ENCODE data around the gene KCNAB2. TPM values are rescaled to one million over a fixed set of nuclear protein-coding genes. Genes with fewer than 3 reads are reported as not detected.

The KCNAB2 gene
- total and polyA plus RNA-seq, 4 donors, result 1.8 to 5.9 (median 4.5) TPM

GRCh38 chr1:6101826-6102531, 56.3 kb downstream of the KCNAB2 start:
- H3K9ac ChIP-seq (ENCODE audit: low read depth in 1 of 2, low read length in 2 of 2), result no peak overlapping the region
- H3K27ac ChIP-seq (ENCODE audit: low read depth in 1 of 2, low read length in 2 of 2), result no peak overlapping the region
- H3K4me3 ChIP-seq (ENCODE audit: low read depth in 1 of 3, low read length in 3 of 3), result no peak overlapping the region
- DNase-seq (ENCODE audit: low spot score), result no peak
- no peaks in the 10 kb centered on the region for H3K36me3 ChIP-seq (ENCODE audit: control insufficient read depth in 4 of 4, insufficient read depth in 3 of 4, low read depth in 1 of 4, low read length in 3 of 4)
- H3K27me3 ChIP-seq (ENCODE audit: control insufficient read depth in 4 of 4, insufficient read depth in 4 of 4, low read length in 3 of 4), result no peaks in the 10 kb centered on the region
- no peak for TF ChIP-seq YY1 (IDR thresholded peaks at IDR 0.05)
- WGBS, result 53% methylated on average over 25 of the region's 25 CpGs
- H3K4me1 ChIP-seq (ENCODE audit: control insufficient read depth in 4 of 4, insufficient read depth in 4 of 4, low read length in 3 of 4), result no peaks in the 10 kb centered on the region
- no peaks in the 10 kb centered on the region for H3K9me3 ChIP-seq (ENCODE audit: control insufficient read depth in 4 of 4, low read length in 3 of 4)

- DNase-seq (ENCODE audit: low spot score), result no peak
- TF ChIP-seq REST (IDR thresholded peaks at IDR 0.05), result no peak
- TF ChIP-seq JUND (IDR thresholded peaks at IDR 0.05), result no peak
- TF ChIP-seq FOXA1 (IDR thresholded peaks at IDR 0.05), result no peak
- TF ChIP-seq YY1 (IDR thresholded peaks at IDR 0.05), result no peak
- TF ChIP-seq NR2F2 (IDR thresholded peaks at IDR 0.05), result no peak
- no peak for TF ChIP-seq SP1 (IDR thresholded peaks at IDR 0.05)
- no peak for TF ChIP-seq HNF4A (conservative IDR thresholded peaks at IDR 0.05)
- no peak for TF ChIP-seq RAD21 (IDR thresholded peaks at IDR 0.05)
- no peak for TF ChIP-seq FOXA2 (IDR thresholded peaks at IDR 0.05)
- TF ChIP-seq, protein P1, sequence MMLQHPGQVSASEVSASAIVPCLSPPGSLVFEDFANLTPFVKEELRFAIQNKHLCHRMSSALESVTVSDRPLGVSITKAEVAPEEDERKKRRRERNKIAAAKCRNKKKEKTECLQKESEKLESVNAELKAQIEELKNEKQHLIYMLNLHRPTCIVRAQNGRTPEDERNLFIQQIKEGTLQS (IDR thresholded peaks at IDR 0.05), result no peak
- no peak for TF ChIP-seq GABPA (IDR thresholded peaks at IDR 0.05 in 1 of 2, conservative IDR thresholded peaks at IDR 0.05 in 1 of 2)
- Histone ChIP-seq H3K36me3 (ENCODE audit: control insufficient read depth in 4 of 4, insufficient read depth in 3 of 4, low read depth in 1 of 4, low read length in 3 of 4) (no peaks in the 10 kb centered on the region), H3K4me1 (ENCODE audit: control insufficient read depth in 4 of 4, insufficient read depth in 4 of 4, low read length in 3 of 4) (no peaks in the 10 kb centered on the region), H3K9me3 (ENCODE audit: control insufficient read depth in 4 of 4, low read length in 3 of 4) (no peaks in the 10 kb centered on the region), H3K4me3 (ENCODE audit: low read depth in 1 of 3, low read length in 3 of 3) (no peak overlapping the region), H3K27me3 (ENCODE audit: control insufficient read depth in 4 of 4, insufficient read depth in 4 of 4, low read length in 3 of 4) (no peaks in the 10 kb centered on the region), H3K27ac (ENCODE audit: low read depth in 1 of 2, low read length in 2 of 2) (no peak overlapping the region), H3K9ac (ENCODE audit: low read depth in 1 of 2, low read length in 2 of 2) (no peak overlapping the region)
- 68% methylated on average over 9 of the region's 9 CpGs for WGBS
Observed at GRCh38 chr1:6102532-6102845, 56.8 kb downstream of the KCNAB2 start.

DNA sequence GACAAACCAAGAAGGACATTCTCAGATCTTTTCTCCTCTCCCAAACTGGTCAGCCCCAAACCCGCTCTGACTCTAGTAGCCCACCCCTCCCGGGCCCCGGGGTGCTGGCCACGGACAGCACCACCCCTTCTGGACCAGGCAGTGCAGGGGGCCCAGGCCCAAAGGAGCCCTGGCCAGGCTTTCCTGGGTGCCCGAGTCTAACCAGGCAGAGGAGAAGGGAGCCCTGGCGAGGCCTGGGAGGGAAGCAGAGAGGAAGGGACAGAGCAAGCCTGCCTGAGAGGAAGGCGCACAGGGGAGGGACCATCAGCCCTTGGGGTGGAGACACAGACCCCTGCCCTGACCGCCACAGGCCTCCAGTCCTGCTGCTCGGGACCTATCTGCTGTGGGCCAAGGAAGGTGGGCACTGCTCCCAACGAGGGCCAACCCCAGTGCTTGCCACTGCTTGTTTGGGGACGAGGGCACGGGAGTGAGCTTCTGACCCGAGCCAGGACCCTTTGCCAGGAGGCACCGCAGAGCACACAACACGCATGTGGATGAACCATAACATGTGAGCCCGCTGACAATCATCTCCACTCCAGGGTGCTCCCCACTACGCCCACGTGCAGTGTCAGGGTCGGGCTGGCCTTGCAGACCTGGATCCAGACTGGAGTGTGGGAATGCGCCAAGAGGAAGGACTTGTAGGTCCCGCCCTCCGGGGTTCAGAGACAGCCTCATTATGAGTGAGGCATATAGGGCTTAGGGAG, 57.6 kb downstream of the KCNAB2 start:
- no peaks in the 10 kb centered on the region for H3K4me1 ChIP-seq (ENCODE audit: control insufficient read depth in 4 of 4, insufficient read depth in 4 of 4, low read length in 3 of 4)
- no peak overlapping the region for H3K9ac ChIP-seq (ENCODE audit: low read depth in 1 of 2, low read length in 2 of 2)
- TF ChIP-seq FOXA1 (IDR thresholded peaks at IDR 0.05) (no peak), GABPA (IDR thresholded peaks at IDR 0.05 in 1 of 2, conservative IDR thresholded peaks at IDR 0.05 in 1 of 2) (no peak), EGR1 (IDR thresholded peaks at IDR 0.05; ENCODE audit: low read depth in 2 of 2) (no peak), HNF4G (IDR thresholded peaks at IDR 0.05) (no peak), TAF1 (conservative IDR thresholded peaks at IDR 0.05) (no peak), NR2F2 (IDR thresholded peaks at IDR 0.05) (no peak), ZBTB33 (IDR thresholded peaks at IDR 0.05) (no peak), JUND (IDR thresholded peaks at IDR 0.05) (no peak), HNF4A (conservative IDR thresholded peaks at IDR 0.05) (no peak), FOXA2 (IDR thresholded peaks at IDR 0.05) (no peak), YY1 (IDR thresholded peaks at IDR 0.05) (no peak), SP1 (IDR thresholded peaks at IDR 0.05) (no peak)
- TF ChIP-seq, protein P2, sequence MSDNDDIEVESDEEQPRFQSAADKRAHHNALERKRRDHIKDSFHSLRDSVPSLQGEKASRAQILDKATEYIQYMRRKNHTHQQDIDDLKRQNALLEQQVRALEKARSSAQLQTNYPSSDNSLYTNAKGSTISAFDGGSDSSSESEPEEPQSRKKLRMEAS (IDR thresholded peaks at IDR 0.05), result no peak
- no peaks in the 10 kb centered on the region for H3K9me3 ChIP-seq (ENCODE audit: control insufficient read depth in 4 of 4, low read length in 3 of 4)
- no peaks in the 10 kb centered on the region for H3K36me3 ChIP-seq (ENCODE audit: control insufficient read depth in 4 of 4, insufficient read depth in 3 of 4, low read depth in 1 of 4, low read length in 3 of 4)
- H3K27ac ChIP-seq (ENCODE audit: low read depth in 1 of 2, low read length in 2 of 2), result no peak overlapping the region
- no peak for DNase-seq (ENCODE audit: low spot score)
- H3K4me3 ChIP-seq (ENCODE audit: low read depth in 1 of 3, low read length in 3 of 3), result no peak overlapping the region
- 74% methylated on average over 22 of the region's 22 CpGs for WGBS
- no peaks in the 10 kb centered on the region for H3K27me3 ChIP-seq (ENCODE audit: control insufficient read depth in 4 of 4, insufficient read depth in 4 of 4, low read length in 3 of 4)

Measured in liver (tissue), 9 donors.